HEK293 (cell line): ENCODE data around the gene CLCA1.

ENCODE experiments used
- CTCF ChIA-PET: fragments of 350-600 bp; formaldehyde crosslinking; extraction: SDS; loops from one replicate; lab custom pipeline; 2021; ENCODE audit warnings: antibody characterized with exemption; lab: Yijun Ruan, JAX
- POLR2A ChIA-PET: fragments of 300-600 bp; formaldehyde crosslinking; extraction: SDS; loops from one replicate; lab custom pipeline; 2020; ENCODE audit warnings: antibody characterized with exemption, inconsistent platforms; lab: Yijun Ruan, JAX
- H3K27ac ChIP-seq: fragments of 200-500 bp; sonication (Bioruptor generic); 2 replicates; pipeline ENCODE4 v1.5.1; 2014; ENCODE audit warnings: low read depth, low read length, control low read depth, inconsistent platforms; ENCODE audit errors: extremely low read depth
- H3K36me3 ChIP-seq, 2 experiments: fragments of 200-500 bp in 1 of 2; sonication (Bioruptor generic) in 1 of 2; 1 replicate in 1 of 2; 2 replicates in 1 of 2; pipeline ENCODE4 v1.5.1; 2014 to 2017; ENCODE audit warnings: inconsistent platforms in 2 of 2, low read length in 2 of 2; ENCODE audit not compliant: control insufficient read depth in 2 of 2, insufficient read depth in 1 of 2
- H3K4me1 ChIP-seq: fragments of 200-500 bp; sonication (Bioruptor generic); 2 replicates; pipeline ENCODE4 v1.5.1; 2014; ENCODE audit warnings: mild to moderate bottlenecking, low read length, inconsistent platforms; ENCODE audit not compliant: control insufficient read depth, insufficient read depth
- H3K4me3 ChIP-seq: 2 replicates; pipeline ENCODE4 v1.5.1; 2011; ENCODE audit warnings: low read depth, mild to moderate bottlenecking, control low read depth, low read length, moderate library complexity
- H3K9me3 ChIP-seq: fragments of 200-500 bp; sonication (Bioruptor generic); 2 replicates; pipeline ENCODE4 v1.5.1; 2014; ENCODE audit warnings: low read depth, low read length, inconsistent platforms; ENCODE audit not compliant: control insufficient read depth, insufficient read depth
- FEZF1 ChIP-seq: fragments of 450-650 bp; formaldehyde crosslinking; IDR thresholded peaks from 2 replicates; pipeline ENCODE4 v1.5.1; 2016; ENCODE audit warnings: missing biosample characterization, missing genetic modification characterization
- HOXC10 ChIP-seq: sonication (generic); formaldehyde crosslinking; IDR thresholded peaks from 2 replicates; pipeline ENCODE4 v1.8.1; 2023; ENCODE audit warnings: mild to moderate bottlenecking, missing genetic modification reagents
- KLF17 ChIP-seq: fragments of 450-650 bp; formaldehyde crosslinking; IDR thresholded peaks from 2 replicates; pipeline ENCODE4 v1.5.1; 2016; ENCODE audit warnings: missing biosample characterization, missing genetic modification characterization
- KLF7 ChIP-seq: fragments of 450-650 bp; formaldehyde crosslinking; IDR thresholded peaks from 2 replicates; pipeline ENCODE4 v1.5.1; 2016; ENCODE audit warnings: missing biosample characterization, missing genetic modification characterization, borderline replicate concordance
- KLF8 ChIP-seq: fragments of 450-650 bp; formaldehyde crosslinking; IDR thresholded peaks from 2 replicates; pipeline ENCODE4 v1.5.1; 2016; ENCODE audit warnings: missing biosample characterization, missing genetic modification characterization
- OSR2 ChIP-seq: fragments of 450-650 bp; formaldehyde crosslinking; IDR thresholded peaks from 2 replicates; pipeline ENCODE4 v1.5.1; 2016; ENCODE audit warnings: missing biosample characterization, missing genetic modification characterization
- PRDM10 ChIP-seq: fragments of 450-650 bp; formaldehyde crosslinking; IDR thresholded peaks from 2 replicates; pipeline ENCODE4 v1.5.1; 2016; ENCODE audit warnings: missing biosample characterization, missing genetic modification characterization
- REST ChIP-seq: fragments of 450-650 bp; formaldehyde crosslinking; IDR thresholded peaks from 2 replicates; pipeline ENCODE4 v1.5.1; 2016; ENCODE audit warnings: missing biosample characterization, missing genetic modification characterization
- SETDB1 ChIP-seq: IDR thresholded peaks from one replicate; pipeline ENCODE4 v1.6.1; 2017; ENCODE audit warnings: mild to moderate bottlenecking, low read length, moderate library complexity, mixed read lengths; ENCODE audit not compliant: insufficient read length
- ZBTB10 ChIP-seq: fragments of 450-650 bp; formaldehyde crosslinking; IDR thresholded peaks from 2 replicates; pipeline ENCODE4 v1.5.1; 2016; ENCODE audit warnings: missing biosample characterization, missing genetic modification characterization
- ZBTB17 ChIP-seq: fragments of 450-650 bp; formaldehyde crosslinking; IDR thresholded peaks from 2 replicates; pipeline ENCODE4 v1.5.1; 2016; ENCODE audit warnings: missing biosample characterization, missing genetic modification characterization
- ZBTB20 ChIP-seq: fragments of 450-650 bp; formaldehyde crosslinking; IDR thresholded peaks from 2 replicates; pipeline ENCODE4 v1.5.1; 2016; ENCODE audit warnings: missing biosample characterization, missing genetic modification characterization
- ZBTB21 ChIP-seq: fragments of 450-650 bp; formaldehyde crosslinking; IDR thresholded peaks from 2 replicates; pipeline ENCODE4 v1.5.1; 2017; ENCODE audit warnings: missing biosample characterization, missing genetic modification characterization
- ZBTB44 ChIP-seq: fragments of 450-650 bp; IDR thresholded peaks from 2 replicates; pipeline ENCODE4 v1.5.1; 2018; ENCODE audit warnings: missing biosample characterization, mild to moderate bottlenecking, missing genetic modification characterization
- ZIC2 ChIP-seq: fragments of 450-650 bp; formaldehyde crosslinking; IDR thresholded peaks from 2 replicates; pipeline ENCODE4 v1.5.1; 2016; ENCODE audit warnings: missing biosample characterization, missing genetic modification characterization
- ZNF121 ChIP-seq: fragments of 450-650 bp; formaldehyde crosslinking; IDR thresholded peaks from 2 replicates; pipeline ENCODE4 v1.5.1; 2016; ENCODE audit warnings: missing biosample characterization, missing genetic modification characterization
- ZNF133 ChIP-seq: fragments of 450-650 bp; formaldehyde crosslinking; IDR thresholded peaks from 2 replicates; pipeline ENCODE4 v1.5.1; 2016; ENCODE audit warnings: missing biosample characterization, missing genetic modification characterization
- ZNF248 ChIP-seq: fragments of 450-650 bp; formaldehyde crosslinking; IDR thresholded peaks from 2 replicates; pipeline ENCODE4 v1.5.1; 2017; ENCODE audit warnings: missing biosample characterization, missing genetic modification characterization
- ZNF335 ChIP-seq: fragments of 450-650 bp; formaldehyde crosslinking; conservative IDR thresholded peaks from 2 replicates; pipeline ENCODE4 v1.5.1; 2016; ENCODE audit warnings: missing biosample characterization, missing genetic modification characterization
- ZNF654 ChIP-seq: fragments of 450-650 bp; formaldehyde crosslinking; IDR thresholded peaks from 2 replicates; pipeline ENCODE4 v1.5.1; 2016; ENCODE audit warnings: low read depth, missing biosample characterization, missing genetic modification characterization
- ZNF658 ChIP-seq: fragments of 450-650 bp; formaldehyde crosslinking; IDR thresholded peaks from 2 replicates; pipeline ENCODE4; 2016; ENCODE audit warnings: missing biosample characterization, missing genetic modification characterization
- ZNF660 ChIP-seq: fragments of 450-650 bp; IDR thresholded peaks from 2 replicates; pipeline ENCODE4 v1.5.1; 2018; ENCODE audit warnings: missing biosample characterization, mild to moderate bottlenecking, missing genetic modification characterization
- ZNF76 ChIP-seq: fragments of 450-650 bp; formaldehyde crosslinking; IDR thresholded peaks from 2 replicates; pipeline ENCODE4; 2016; ENCODE audit warnings: low read depth, missing biosample characterization, missing genetic modification characterization, borderline replicate concordance

CLCA1 gene

GRCh38 chr1:86499987-86500593 lies 31.4 kb downstream of the CLCA1 start:
- Histone ChIP-seq H3K4me3 (no peak overlapping the region), H3K9me3 (no peaks in the 10 kb centered on the region), H3K36me3 (no peaks in the 10 kb centered on the region), H3K27ac (no peak overlapping the region), H3K4me1 (no peaks in the 10 kb centered on the region)
- ChIA-PET POLR2A (no interaction called here), CTCF (interaction anchor here (0.6 to 3.9 kb wide), 55 partner anchors 8 to 879 kb away, joined by 3 to 35 read pairs (median 4); partner anchors contain the start of genes CLCA2, ODF2L and SH3GLB1)
- TF ChIP-seq ZNF133 (tag by site-specific recombination), result no peak
- TF ChIP-seq SETDB1, result peak; percentile 36
- peak; percentile 41 for TF ChIP-seq ZNF654
- no peak for TF ChIP-seq ZNF248 (tag by site-specific recombination)
- TF ChIP-seq ZNF660 (tag by site-specific recombination), result peak; percentile 86
- TF ChIP-seq KLF7 (tag by site-specific recombination), result no peak
- no peak for TF ChIP-seq ZBTB20 (tag by site-specific recombination)
- TF ChIP-seq KLF8 (tag by site-specific recombination), result peak; percentile 33; the same call in 1 of the 2 replicates

GRCh38 chr1:86500714-86501113 lies 32.0 kb downstream of the CLCA1 start:
- Histone ChIP-seq H3K36me3 (no peaks in the 10 kb centered on the region), H3K4me3 (no peak overlapping the region), H3K9me3 (no peaks in the 10 kb centered on the region), H3K4me1 (no peaks in the 10 kb centered on the region), H3K27ac (no peak overlapping the region)
- CTCF ChIA-PET, result interaction anchor here (0.6 to 3.9 kb wide), 48 partner anchors 9 to 880 kb away, joined by 3 to 35 read pairs (median 4); partner anchors contain the start of genes CLCA2, ODF2L and SH3GLB1
- POLR2A ChIA-PET, result no interaction called here
- TF ChIP-seq ZNF121 (tag by site-specific recombination), result no peak
- no peak for TF ChIP-seq FEZF1 (tag by site-specific recombination)
- TF ChIP-seq ZNF658, result no peak
- no peak for TF ChIP-seq PRDM10 (tag by site-specific recombination)
- TF ChIP-seq ZBTB17 (tag by site-specific recombination), result no peak
- no peak for TF ChIP-seq HOXC10 (CRISPR knock-in tag)
- no peak for TF ChIP-seq ZBTB21 (tag by site-specific recombination)
- no peak for TF ChIP-seq ZBTB10
- TF ChIP-seq KLF17, result no peak
- no peak for TF ChIP-seq ZIC2 (tag by site-specific recombination)
- TF ChIP-seq ZNF76, result no peak
- TF ChIP-seq OSR2 (tag by site-specific recombination), result no peak
- TF ChIP-seq ZNF335, result no peak
- TF ChIP-seq ZBTB44 (tag by site-specific recombination), result no peak
- TF ChIP-seq REST (tag by site-specific recombination), result no peak
